Calu3 (cell line): ENCODE data around the gene ONECUT1. TPM values are rescaled to one million over a fixed set of nuclear protein-coding genes. Genes with fewer than 3 reads are reported as not detected.

Experiments
- BruUV-seq: library from RNA; stranded (reverse); fragments of 400-500 nt; replicated peaks from 2 replicates; lab custom pipeline; 2021; lab: Mats Ljungman, UMichigan
- CTCF ChIA-PET: fragments of 300-600 bp; sonication (Branson Sonifier 250); formaldehyde crosslinking; loops from one replicate; lab custom pipeline; 2022; ENCODE audit warnings: antibody characterized with exemption; lab: Charles Lee
- DNase-seq: peaks from one replicate; pipeline ENCODE4 v3.0.0; 2022
- H3K27ac Mint-ChIP-seq: one replicate; pipeline ENCODE4 v1.8.0; 2022; ENCODE audit warnings: mixed read lengths; ENCODE audit not compliant: unreplicated experiment
- H3K27me3 Mint-ChIP-seq: one replicate; pipeline ENCODE4 v1.8.0; 2022; ENCODE audit warnings: mixed read lengths; ENCODE audit not compliant: unreplicated experiment
- H3K36me3 Mint-ChIP-seq: one replicate; pipeline ENCODE4 v1.8.0; 2022; ENCODE audit warnings: mild to moderate bottlenecking, moderate library complexity, mixed read lengths; ENCODE audit not compliant: insufficient read depth, unreplicated experiment
- H3K4me1 Mint-ChIP-seq: one replicate; pipeline ENCODE4 v1.8.0; 2022; ENCODE audit warnings: mild to moderate bottlenecking, low read depth, mixed read lengths; ENCODE audit not compliant: unreplicated experiment
- H3K4me3 Mint-ChIP-seq: one replicate; pipeline ENCODE4 v1.8.0; 2022; ENCODE audit warnings: mild to moderate bottlenecking, low read depth, moderate library complexity, mixed read lengths; ENCODE audit not compliant: unreplicated experiment
- H3K9me3 Mint-ChIP-seq: one replicate; pipeline ENCODE4 v1.8.0; 2022; ENCODE audit warnings: low read depth, mixed read lengths; ENCODE audit not compliant: unreplicated experiment
- intact Hi-C: fragments of 100-400 bp; cut with micrococcal nuclease; formaldehyde crosslinking; loops from one replicate; pipeline ENCODE4 v1.10.0; 2022; ENCODE audit not compliant: unreplicated experiment
- total RNA-seq: library from RNA; stranded (reverse); gene quantifications from 2 replicates; pipeline ENCODE4 v1.2.3, GENCODE V29; 2022
- TF ChIP-seq, protein P1 (sequence below): fragments of 200-600 bp; IDR thresholded peaks from one replicate; pipeline ENCODE4 v1.8.0; 2022; ENCODE audit warnings: antibody characterized with exemption; ENCODE audit not compliant: unreplicated experiment

Gene ONECUT1
- total RNA-seq, 1 experiment from 2014 or later = 1.1 TPM

DNA sequence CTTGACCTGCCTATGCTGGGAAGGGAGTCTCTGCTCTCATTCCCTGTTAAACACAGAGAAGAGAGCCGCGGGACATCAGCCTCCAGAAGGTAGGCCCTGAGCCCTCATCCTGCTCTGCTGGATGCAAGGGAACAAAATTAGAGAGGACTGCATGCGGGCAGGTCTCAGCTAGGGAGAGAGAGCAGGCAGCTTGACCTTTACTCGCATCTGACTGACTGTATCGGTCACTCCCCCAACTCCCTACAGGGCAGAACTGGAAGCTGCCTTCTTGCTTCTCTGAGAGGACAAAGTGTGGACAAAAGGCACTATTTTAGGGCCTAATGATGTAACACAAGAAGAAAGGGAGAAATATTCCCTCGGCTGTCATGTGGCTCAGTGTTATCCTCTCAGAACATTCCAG, 72.2 kb downstream of the ONECUT1 start:
- CTCF ChIA-PET = no interaction called here
- BruUV-seq = no TSS peak
- Mint-ChIP-seq H3K9me3 (no peaks in the 10 kb centered on the region), H3K27ac (no peak overlapping the region), H3K27me3 (no peaks in the 10 kb centered on the region), H3K36me3 (no peaks in the 10 kb centered on the region), H3K4me3 (no peak overlapping the region), H3K4me1 (peaks cover 9% of the 10 kb centered on the region)
- TF ChIP-seq, protein P1, sequence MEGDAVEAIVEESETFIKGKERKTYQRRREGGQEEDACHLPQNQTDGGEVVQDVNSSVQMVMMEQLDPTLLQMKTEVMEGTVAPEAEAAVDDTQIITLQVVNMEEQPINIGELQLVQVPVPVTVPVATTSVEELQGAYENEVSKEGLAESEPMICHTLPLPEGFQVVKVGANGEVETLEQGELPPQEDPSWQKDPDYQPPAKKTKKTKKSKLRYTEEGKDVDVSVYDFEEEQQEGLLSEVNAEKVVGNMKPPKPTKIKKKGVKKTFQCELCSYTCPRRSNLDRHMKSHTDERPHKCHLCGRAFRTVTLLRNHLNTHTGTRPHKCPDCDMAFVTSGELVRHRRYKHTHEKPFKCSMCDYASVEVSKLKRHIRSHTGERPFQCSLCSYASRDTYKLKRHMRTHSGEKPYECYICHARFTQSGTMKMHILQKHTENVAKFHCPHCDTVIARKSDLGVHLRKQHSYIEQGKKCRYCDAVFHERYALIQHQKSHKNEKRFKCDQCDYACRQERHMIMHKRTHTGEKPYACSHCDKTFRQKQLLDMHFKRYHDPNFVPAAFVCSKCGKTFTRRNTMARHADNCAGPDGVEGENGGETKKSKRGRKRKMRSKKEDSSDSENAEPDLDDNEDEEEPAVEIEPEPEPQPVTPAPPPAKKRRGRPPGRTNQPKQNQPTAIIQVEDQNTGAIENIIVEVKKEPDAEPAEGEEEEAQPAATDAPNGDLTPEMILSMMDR = no peak
- intact Hi-C loops = no loop called here
- no peak for DNase-seq

DNA sequence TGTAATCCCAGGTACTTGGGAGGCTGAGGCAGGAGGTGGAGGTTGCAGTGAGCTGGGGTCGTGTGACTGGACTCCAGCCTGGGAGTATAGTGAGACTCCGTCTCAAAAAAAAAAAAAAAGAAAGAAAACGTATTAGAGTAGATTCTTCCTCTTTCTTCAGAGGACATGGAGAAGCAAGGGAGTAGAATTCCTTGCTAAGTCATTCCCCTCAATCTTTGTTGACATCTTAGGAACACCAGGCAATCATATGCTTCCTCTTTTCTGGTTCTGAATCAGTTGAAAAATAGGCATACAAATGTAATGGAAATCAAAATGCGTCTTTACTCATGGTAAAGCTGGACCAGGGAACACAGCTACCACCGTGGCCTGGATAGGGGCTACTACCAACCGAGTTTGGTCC, 72.7 kb downstream of the ONECUT1 start:
- no peak overlapping the region for H3K27ac Mint-ChIP-seq
- no peak overlapping the region for H3K4me3 Mint-ChIP-seq
- H3K27me3 Mint-ChIP-seq = no peaks in the 10 kb centered on the region
- TF ChIP-seq, protein P1 = no peak
- peaks cover 9% of the 10 kb centered on the region for H3K4me1 Mint-ChIP-seq
- H3K36me3 Mint-ChIP-seq = no peaks in the 10 kb centered on the region
- DNase-seq = no peak
- intact Hi-C loops = no loop called here
- H3K9me3 Mint-ChIP-seq = no peaks in the 10 kb centered on the region
- BruUV-seq = no TSS peak
- CTCF ChIA-PET = no interaction called here

- CTCF ChIA-PET = interaction anchor here (0.5 to 0.6 kb wide), 2 partner anchors 15 to 159 kb away, joined by 3 read pairs; no protein-coding TSS in a partner anchor
- no peaks in the 10 kb centered on the region for H3K27me3 Mint-ChIP-seq
- H3K4me3 Mint-ChIP-seq = no peak overlapping the region
- H3K9me3 Mint-ChIP-seq = no peaks in the 10 kb centered on the region
- no peak for DNase-seq
- intact Hi-C loops = no loop called here
- H3K4me1 Mint-ChIP-seq = peaks cover 9% of the 10 kb centered on the region
- no TSS peak for BruUV-seq
- H3K36me3 Mint-ChIP-seq = no peaks in the 10 kb centered on the region
- H3K27ac Mint-ChIP-seq = no peak overlapping the region
- TF ChIP-seq, protein P1 = no peak
Measured at GRCh38 chr15:52716536-52716935, 73.6 kb downstream of the ONECUT1 start.

GRCh38 chr15:52715411-52715810, 74.7 kb downstream of the ONECUT1 start:
- Mint-ChIP-seq H3K27me3 (no peaks in the 10 kb centered on the region), H3K4me3 (no peak overlapping the region), H3K36me3 (no peaks in the 10 kb centered on the region), H3K9me3 (no peaks in the 10 kb centered on the region), H3K27ac (no peak overlapping the region), H3K4me1 (peaks cover 9% of the 10 kb centered on the region)
- intact Hi-C loops = no loop called here
- no TSS peak for BruUV-seq
- CTCF ChIA-PET = no interaction called here
- no peak for DNase-seq
- TF ChIP-seq, protein P1 = no peak
